ENCODE data around the gene ZNF837. TPM values are rescaled to one million over a fixed set of nuclear protein-coding genes. Genes with fewer than 3 reads are reported as not detected.

ZNF837 gene
- total RNA-seq, 2 donors from 2014 or later, result 1.6 to 3.9 TPM

GRCh38 chr19:58401840-58402421, 21.1 kb upstream of the ZNF837 start:
- peak overlapping the region; percentile 76 for H3K4me3 ChIP-seq
- no peaks in the 10 kb centered on the region for H3K27me3 ChIP-seq (replicated peaks; ENCODE audit: insufficient read depth)
- ATAC-seq (ENCODE audit: insufficient number of reproducible peaks, low FRiP score, low read depth) (no peak), DNase-seq (ENCODE audit: low spot score) (no peak)
- no peaks in the 10 kb centered on the region for H3K36me3 ChIP-seq
- TF ChIP-seq, protein P1, sequence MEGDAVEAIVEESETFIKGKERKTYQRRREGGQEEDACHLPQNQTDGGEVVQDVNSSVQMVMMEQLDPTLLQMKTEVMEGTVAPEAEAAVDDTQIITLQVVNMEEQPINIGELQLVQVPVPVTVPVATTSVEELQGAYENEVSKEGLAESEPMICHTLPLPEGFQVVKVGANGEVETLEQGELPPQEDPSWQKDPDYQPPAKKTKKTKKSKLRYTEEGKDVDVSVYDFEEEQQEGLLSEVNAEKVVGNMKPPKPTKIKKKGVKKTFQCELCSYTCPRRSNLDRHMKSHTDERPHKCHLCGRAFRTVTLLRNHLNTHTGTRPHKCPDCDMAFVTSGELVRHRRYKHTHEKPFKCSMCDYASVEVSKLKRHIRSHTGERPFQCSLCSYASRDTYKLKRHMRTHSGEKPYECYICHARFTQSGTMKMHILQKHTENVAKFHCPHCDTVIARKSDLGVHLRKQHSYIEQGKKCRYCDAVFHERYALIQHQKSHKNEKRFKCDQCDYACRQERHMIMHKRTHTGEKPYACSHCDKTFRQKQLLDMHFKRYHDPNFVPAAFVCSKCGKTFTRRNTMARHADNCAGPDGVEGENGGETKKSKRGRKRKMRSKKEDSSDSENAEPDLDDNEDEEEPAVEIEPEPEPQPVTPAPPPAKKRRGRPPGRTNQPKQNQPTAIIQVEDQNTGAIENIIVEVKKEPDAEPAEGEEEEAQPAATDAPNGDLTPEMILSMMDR (IDR thresholded peaks at IDR 0.05), result no peak
- peaks cover 7 to 16% of the 10 kb centered on the region in 2 donors for H3K4me1 ChIP-seq (ENCODE audit: control insufficient read depth in 1 of 2, low read depth in 2 of 2)
- no peak overlapping the region for H3K27ac ChIP-seq
- no peaks in the 10 kb centered on the region for H3K9me3 ChIP-seq

DNA sequence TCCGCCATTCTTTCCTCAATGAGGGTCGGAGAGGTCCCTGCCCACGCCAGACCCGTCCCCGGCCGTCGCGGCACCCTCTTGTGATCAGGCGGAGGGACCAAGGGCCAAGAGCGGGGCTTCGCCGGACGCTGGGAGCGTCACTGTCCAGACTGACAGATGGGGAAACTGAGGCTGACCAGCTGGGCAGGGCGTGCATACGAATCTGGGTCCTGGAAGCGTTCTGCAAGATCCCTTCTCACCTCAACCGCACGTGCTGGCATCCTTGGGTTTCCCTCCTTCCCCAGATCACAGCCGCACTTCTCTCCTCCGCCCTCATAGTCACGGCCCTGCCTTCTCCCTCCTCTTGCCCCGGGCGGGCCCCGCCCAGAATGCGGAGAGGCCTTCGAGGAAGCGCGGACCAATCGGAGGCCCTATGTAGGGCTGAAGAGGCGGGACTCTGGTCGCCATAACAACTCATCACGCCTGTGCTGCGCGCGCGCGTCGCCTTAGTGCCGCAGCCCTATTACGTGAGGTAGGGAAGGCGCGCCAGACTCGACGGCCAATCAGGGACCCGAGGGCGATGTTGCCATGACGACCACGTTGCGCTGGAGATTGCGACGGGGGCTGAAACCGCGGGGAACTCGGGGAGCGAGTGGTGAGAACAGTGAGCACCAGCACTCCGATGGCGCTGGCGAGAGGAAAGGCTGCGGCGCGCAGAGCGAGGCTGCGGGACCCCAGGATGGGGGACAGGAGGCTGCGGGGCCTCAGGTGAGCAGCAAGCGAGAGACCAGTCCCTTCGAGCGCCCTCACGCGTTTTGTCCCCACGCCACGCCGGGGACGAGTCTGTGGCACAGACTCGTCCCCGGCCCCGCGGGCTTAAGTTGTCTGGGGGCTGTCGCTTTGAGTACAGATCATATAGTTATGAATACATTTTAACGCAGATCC, 20.3 kb upstream of the ZNF837 start:
- DNase-seq (ENCODE audit: low spot score), result peak; percentile 97
- Histone ChIP-seq H3K9me3 (no peaks in the 10 kb centered on the region), H3K27me3 (replicated peaks; ENCODE audit: insufficient read depth) (no peaks in the 10 kb centered on the region), H3K36me3 (no peaks in the 10 kb centered on the region), H3K27ac (peak overlapping the region in 1 of 2 donors; percentile 41), H3K4me1 (ENCODE audit: control insufficient read depth in 1 of 2, low read depth in 2 of 2) (peaks cover 7 to 15% of the 10 kb centered on the region in 2 donors), H3K4me3 (peak overlapping the region; percentile 76)
- ATAC-seq (ENCODE audit: insufficient number of reproducible peaks, low FRiP score, low read depth), result peak; percentile 99
- TF ChIP-seq, protein P1 (IDR thresholded peaks at IDR 0.05), result no peak

DNA sequence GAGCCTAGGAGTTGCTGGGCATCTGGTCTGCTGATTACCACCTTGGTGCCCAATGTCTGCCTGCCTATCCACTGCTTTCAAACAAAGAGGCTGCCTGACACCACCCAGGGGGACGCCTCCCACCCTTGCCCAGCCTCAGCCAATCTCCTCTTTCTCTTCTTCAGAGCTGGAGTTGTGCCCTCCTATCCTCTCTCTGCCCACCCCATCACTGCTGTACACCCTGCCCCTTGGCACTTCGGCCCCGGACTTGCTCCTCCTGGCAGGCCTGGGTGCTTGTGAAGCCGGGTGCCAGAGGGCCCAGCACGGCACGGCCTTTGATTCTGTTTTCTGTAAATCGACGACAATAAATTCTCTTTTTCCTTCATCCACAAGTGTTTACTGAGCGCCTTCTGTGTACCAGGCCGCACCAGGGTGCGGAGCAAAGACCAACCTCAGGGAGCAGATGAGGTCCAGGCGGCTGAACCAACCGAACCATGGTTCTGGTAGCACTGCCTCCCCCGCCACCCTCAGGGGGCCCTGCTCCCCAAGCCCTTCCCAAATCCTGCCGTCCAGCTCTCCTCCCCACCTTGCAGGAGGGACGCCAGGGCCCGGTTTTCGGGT, 19.6 kb upstream of the ZNF837 start:
- Histone ChIP-seq H3K9me3 (no peaks in the 10 kb centered on the region), H3K27me3 (replicated peaks; ENCODE audit: insufficient read depth) (no peaks in the 10 kb centered on the region), H3K36me3 (no peaks in the 10 kb centered on the region), H3K27ac (no peak overlapping the region), H3K4me3 (peak overlapping the region; percentile 76), H3K4me1 (ENCODE audit: control insufficient read depth in 1 of 2, low read depth in 2 of 2) (peaks cover 7 to 15% of the 10 kb centered on the region in 2 donors)
- DNase-seq (ENCODE audit: low spot score), result no peak
- TF ChIP-seq, protein P1 (IDR thresholded peaks at IDR 0.05), result no peak
- ATAC-seq (ENCODE audit: insufficient number of reproducible peaks, low FRiP score, low read depth), result no peak

- Histone ChIP-seq H3K4me1 (ENCODE audit: control insufficient read depth in 1 of 2, low read depth in 2 of 2) (peaks cover 7 to 15% of the 10 kb centered on the region in 2 donors), H3K4me3 (no peak overlapping the region), H3K27ac (no peak overlapping the region), H3K9me3 (no peaks in the 10 kb centered on the region), H3K27me3 (replicated peaks; ENCODE audit: insufficient read depth) (no peaks in the 10 kb centered on the region), H3K36me3 (no peaks in the 10 kb centered on the region)
- DNase-seq (ENCODE audit: low spot score), result no peak
- ATAC-seq (ENCODE audit: insufficient number of reproducible peaks, low FRiP score, low read depth), result no peak
- TF ChIP-seq, protein P1 (IDR thresholded peaks at IDR 0.05), result no peak
Measured at GRCh38 chr19:58399903-58400302, 19.1 kb upstream of the ZNF837 start.

DNA sequence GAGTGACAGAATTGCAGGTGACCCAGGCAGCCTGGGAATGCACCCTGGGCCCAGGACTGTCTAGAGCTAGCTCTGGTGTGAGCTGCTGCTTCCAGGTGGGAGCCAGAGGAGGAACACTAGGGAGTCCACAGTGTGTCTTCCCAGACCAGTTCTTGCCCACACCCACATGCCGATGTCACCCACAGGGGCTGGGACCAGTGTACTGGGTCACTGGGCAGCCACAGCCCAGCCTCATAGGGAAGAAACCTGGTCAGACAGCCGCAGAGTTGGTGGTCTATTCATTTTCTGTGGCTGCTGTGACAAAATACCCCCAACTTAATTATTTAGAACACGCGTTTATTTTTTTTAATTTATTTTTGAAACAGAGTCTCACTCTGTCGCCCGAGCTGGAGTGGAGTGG, 17.7 kb upstream of the ZNF837 start:
- Histone ChIP-seq H3K9me3 (no peaks in the 10 kb centered on the region), H3K27me3 (replicated peaks; ENCODE audit: insufficient read depth) (no peaks in the 10 kb centered on the region), H3K4me1 (ENCODE audit: control insufficient read depth in 1 of 2, low read depth in 2 of 2) (peaks cover 7 to 15% of the 10 kb centered on the region in 2 donors), H3K36me3 (peaks cover 11% of the 10 kb centered on the region), H3K4me3 (no peak overlapping the region), H3K27ac (no peak overlapping the region)
- TF ChIP-seq, protein P1 (IDR thresholded peaks at IDR 0.05), result no peak
- ATAC-seq (ENCODE audit: insufficient number of reproducible peaks, low FRiP score, low read depth) (no peak), DNase-seq (ENCODE audit: low spot score) (no peak)
